Measurements from ENCODE around the gene G3BP2.
"Not testable (repeated sequence)": the region's sequence is repeated elsewhere in the genome, so short reads cannot be mapped to it uniquely, and the experiment has no call there.

G3BP2 gene

DNA sequence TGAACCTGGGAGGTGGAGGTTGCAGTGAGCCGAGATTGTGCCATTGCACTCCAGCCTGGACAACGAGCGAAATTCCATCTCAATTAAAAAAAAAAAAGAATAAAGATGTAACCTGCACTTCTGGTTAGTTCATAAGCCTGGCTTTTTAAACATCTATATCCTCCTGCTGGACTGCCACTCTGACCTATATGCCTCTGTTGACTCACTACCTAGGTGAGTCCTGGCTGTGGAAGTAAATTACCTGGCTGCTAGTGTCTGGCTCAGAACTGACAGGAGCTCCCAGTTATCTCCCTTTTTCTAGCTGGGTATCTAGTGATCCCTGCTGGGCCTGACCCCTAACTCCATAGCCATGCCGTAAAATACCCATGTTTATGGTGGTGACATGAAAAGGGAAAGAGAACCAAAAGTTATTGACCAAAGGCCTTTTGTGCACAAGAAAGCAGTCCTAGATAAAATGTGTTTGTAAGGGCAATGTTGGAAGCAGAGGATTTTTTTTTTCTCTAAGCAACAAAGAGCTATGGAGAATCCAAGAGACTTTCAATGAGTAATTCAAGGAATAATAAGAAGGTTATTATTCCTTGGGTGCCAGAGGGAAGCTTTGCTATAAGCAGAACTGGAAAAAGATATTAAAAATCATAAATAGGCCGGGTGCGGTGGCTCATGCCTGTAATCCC is 10.4 kb upstream of the G3BP2 start:
- no peak for DNase-seq (ENCODE audit: low read depth)

DNA sequence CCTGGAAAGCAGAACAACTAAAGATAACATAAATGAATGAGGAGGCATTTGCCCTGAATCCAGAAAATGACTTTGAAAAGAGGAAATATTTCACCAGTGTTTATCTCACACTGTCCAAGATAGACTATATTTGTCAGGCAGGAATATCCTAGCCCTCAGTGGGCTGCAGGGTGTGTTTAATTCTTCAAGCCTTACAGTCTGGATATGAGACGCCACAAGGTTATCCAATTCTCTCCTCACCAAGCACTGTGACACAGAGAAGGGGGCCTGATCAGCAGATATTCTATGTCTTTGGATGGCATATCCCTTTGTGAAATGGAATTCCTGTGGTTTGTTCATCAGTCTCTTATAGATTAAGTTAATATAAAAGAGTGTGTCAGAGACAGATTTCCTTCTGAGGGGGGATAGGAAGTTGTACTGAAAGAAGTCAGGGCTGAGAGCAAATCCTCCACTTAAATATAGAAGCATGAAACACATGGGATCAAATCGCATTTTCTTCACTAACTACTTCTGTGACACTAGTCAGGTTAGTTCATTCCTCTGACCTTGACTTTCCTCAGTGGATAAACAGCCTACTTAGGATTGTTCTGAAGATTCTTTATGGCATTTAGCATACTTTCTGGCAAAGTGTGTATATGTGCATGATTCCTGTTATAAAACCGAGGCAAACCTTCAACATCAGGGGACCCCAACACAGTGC is 6.8 kb upstream of the G3BP2 start:
- DNase-seq (ENCODE audit: low read depth): no peak

DNA sequence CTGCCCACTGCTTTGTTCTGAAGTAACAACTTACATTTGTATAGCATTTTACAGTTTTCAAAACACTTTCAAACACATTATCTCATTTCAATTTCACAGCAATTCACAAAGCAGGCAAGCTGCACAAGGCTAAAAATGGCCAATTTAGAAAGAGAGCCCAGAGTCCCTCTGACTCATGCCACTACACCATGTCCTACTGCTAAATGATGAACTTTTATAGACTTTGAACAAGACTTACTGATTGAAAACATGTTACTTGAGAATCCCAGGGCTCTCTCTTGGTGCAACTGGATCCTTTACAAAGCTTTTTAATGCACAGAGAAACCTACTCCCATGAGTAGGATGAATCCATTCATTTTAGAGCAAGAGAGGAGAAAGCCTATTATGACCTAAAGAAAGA is 5.8 kb upstream of the G3BP2 start:
- DNase-seq (ENCODE audit: low read depth): no peak

DNA sequence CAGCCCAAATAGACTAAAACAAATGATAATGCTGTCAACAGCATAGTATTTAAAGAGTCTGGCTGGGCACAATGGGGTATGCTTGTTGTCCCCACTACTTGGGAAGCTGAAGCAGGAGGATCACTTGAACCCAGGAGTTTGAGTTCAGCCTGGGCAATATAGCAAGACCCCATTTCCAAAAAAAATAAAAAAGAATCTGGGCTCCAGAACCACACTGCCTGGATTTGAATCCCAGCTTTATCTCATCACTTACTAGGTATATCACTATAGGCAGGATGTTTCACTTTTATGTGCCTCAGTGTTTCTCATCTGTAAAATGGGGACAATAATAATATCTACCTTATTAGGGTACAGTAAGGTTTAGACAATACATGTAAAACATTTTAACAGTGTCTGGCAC is 5.3 kb upstream of the G3BP2 start:
- DNase-seq (ENCODE audit: low read depth): no peak

DNA sequence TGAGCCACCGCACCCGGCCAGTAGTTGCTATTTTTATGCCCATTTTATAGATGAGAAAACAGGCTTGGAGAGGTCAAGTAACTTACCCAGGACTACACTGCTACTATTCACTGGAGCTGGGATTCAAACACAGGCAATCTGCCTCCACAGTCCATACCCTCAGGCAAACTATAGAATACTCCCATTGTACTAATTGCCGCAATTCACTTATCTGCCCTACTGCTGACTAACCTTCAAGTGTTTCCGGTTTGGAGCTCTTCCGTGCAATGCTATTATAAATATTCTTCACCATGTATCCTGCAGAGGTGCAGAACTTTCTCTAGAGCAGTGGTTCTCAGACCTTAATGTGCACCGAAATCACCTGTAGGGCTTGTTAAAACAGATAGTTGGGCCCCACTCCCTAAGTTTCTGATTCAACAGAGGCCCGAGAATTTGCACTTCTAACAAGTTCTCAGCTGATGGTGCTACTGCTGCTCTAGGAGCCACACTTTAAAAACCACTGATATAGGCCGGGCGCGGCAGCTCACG is 1.9 kb upstream of the G3BP2 start:
- no peak for DNase-seq (ENCODE audit: low read depth)

DNA sequence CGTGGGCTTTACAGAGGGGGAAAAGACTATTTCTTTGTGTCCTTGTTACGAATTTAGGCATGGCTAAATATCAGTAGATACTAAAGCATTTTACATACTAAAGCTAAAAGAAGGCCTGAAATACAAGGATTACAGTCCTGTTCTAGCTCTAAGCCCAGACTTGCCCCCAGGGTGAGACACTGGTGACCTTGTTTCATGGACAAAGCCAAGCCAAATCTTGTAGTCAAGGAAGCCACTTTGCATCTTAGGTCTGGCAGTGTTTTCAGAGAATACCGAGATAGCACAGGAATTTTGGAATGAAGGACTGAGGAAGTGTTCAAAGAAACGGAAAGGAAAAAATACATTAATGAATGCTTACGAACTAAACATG is 733 bp upstream of the G3BP2 start:
- no peak for DNase-seq (ENCODE audit: low read depth)

GRCh38 chr4:75672461-75673026 is 667 bp downstream of the G3BP2 start:
- peak; percentile 60 for DNase-seq (ENCODE audit: low read depth)

GRCh38 chr4:75671802-75672421 is 1.3 kb downstream of the G3BP2 start:
- no peak for DNase-seq (ENCODE audit: low read depth)

DNA sequence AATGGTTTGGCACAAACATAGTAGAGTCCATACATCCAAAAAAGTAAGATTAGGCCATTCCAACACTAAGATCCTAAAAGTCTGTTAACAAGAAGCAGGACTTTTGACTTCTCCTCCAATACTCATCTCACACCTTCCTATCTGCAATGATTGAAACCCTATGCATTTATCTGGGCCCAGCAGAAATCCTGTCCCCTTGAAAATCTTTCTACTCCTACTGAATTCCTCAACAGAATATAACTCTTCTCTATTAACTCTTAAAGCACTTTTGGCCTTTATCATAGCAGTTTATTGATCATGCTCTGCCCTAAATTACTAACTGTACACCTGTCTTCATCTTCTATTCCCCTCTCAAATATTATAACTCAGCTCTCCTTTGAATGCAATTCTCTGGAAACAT is 4.6 kb downstream of the G3BP2 start:
- no peak for DNase-seq (ENCODE audit: low read depth)

DNA sequence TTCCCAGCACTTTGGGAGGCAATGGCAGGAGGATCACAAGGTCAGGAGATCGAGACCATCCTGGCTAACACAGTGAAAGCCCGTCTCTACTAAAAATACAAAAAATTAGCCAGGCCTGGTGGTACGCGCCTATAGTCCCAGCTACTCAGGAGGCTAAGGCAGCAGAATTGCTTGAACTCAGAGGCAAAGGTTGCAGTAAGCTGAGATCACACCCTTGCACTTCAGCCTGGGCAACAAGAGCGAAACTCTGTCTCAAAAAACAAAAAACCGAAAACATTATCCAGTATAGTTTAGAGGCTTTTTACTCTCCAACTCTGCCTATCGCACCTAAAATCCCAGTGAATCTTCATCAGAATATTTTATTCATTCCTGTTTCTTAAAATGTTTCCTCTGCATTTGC is 5.6 kb downstream of the G3BP2 start:
- not testable (repeated sequence) for DNase-seq (ENCODE audit: low read depth)

DNA sequence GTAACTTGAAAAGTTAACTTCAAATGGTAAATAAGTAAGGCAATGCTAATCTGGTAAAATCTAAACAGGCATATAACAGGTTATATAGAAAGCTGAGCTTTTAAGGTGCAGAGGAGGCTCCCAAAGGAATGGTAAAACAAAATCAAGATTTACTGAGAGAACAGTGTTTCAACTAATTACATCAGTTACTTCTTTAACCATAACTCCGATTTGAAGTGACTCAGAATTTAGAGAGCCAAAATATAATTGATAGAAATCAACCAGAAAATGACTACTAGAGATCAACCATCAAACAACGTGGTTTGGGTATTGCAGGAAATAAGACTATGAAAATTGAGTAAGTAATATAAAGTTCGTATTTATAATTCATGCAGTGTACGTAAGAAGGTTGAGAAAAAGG is 6.9 kb downstream of the G3BP2 start:
- no peak for DNase-seq (ENCODE audit: low read depth)

DNA sequence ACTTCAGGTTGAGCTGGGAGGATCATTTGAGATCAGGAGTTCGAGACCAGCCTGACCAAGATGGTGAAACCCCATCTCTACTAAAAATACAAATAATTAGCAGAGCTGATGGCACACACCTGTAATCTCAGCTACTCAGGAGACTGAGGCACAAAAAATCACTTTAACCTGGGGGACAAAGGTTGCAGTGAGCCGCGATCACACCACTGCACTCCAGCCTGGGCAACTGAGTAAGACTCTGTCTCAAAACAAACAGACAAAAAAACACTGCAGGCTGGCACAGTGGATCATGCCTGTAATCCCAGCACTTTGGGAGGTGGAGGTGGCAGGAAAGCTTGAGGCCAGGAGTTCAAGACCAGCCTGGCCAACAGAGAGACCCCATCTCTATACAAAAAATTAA is 8.6 kb downstream of the G3BP2 start:
- not testable (repeated sequence) for DNase-seq (ENCODE audit: low read depth)

- DNase-seq (ENCODE audit: low read depth): no peak
Measured at GRCh38 chr4:75662626-75663025, 10.6 kb downstream of the G3BP2 start.

GRCh38 chr4:75660491-75660890 is 12.7 kb downstream of the G3BP2 start:
- DNase-seq (ENCODE audit: low read depth): no peak

DNA sequence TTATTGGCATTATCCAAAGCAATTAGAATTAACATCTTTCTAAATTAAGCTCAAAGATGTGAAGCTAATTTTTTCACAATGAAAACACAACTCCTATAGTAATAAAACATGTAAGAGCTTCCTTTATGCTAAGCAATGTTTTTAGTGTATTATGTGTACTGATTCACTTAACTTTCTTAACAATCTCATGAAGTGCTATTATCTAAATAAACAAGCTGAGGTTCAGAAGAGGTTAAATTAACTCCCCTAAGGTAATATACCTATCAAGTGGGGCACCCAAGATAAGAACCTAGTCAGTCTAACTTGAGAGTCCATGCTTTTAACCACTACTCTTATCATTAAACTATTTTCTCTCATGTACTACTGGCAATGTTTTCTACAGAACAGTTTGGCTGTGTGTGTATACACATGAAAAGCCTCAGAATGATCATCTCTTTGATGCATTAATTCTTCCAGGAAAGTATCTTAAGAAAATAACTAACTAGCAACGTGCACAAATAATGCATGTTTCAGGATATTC is 13.6 kb downstream of the G3BP2 start:
- no peak for DNase-seq (ENCODE audit: low read depth)

DNA sequence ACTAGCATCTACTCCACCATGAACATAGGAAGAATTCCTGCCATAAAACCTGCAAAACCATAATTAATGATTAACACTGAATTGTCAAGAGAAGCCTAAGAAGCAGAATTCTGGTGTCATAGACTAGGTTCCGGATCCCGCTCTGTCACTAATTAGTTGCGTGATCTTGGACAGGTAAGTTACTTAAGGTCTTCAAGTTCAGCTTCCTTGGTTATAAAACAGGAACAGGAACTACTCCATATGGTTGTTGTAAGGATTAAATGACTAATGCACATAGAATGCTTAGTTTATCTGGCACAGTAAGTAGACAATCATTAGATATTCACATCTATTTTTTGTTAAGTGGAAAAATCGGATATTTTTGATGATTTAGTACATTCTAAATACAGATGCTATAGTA is 14.3 kb downstream of the G3BP2 start:
- no peak for DNase-seq (ENCODE audit: low read depth)

- DNase-seq (ENCODE audit: low read depth): no peak
Measured at GRCh38 chr4:75655562-75655961, 17.6 kb downstream of the G3BP2 start.

- no peak for DNase-seq (ENCODE audit: low read depth)
Measured at GRCh38 chr4:75654905-75655304, 18.3 kb downstream of the G3BP2 start.

GRCh38 chr4:75653845-75654503 is 19.2 kb downstream of the G3BP2 start:
- no peak for DNase-seq (ENCODE audit: low read depth)

GRCh38 chr4:75644095-75644494 is 29.1 kb downstream of the G3BP2 start:
- no peak for DNase-seq (ENCODE audit: low read depth)

- no peak for DNase-seq (ENCODE audit: low read depth)
Measured at GRCh38 chr4:75643651-75644050, 29.6 kb downstream of the G3BP2 start.

- DNase-seq (ENCODE audit: low read depth): no peak
Measured at GRCh38 chr4:75639124-75639695, 34.0 kb downstream of the G3BP2 start.

All from stimulated activated CD8-positive, alpha-beta memory T cell treated with anti-CD3 and anti-CD28 coated beads, Interleukin-12 subunit alpha, Interleukin-12 subunit beta, amount 100 ng/mL, for 4 hours (primary cell).